K562 (cell line): ENCODE results near the gene HACL1. TPM values are rescaled to one million over a fixed set of nuclear protein-coding genes. Genes with fewer than 3 reads are reported as not detected.

ENCODE experiments used
- ARID1B ChIP-seq: fragments of 450-650 bp; IDR thresholded peaks from 2 replicates; pipeline ENCODE4 v1.6.1; 2016; ENCODE audit warnings: antibody characterized with exemption, mild to moderate bottlenecking, inconsistent platforms
- CREB3L1 ChIP-seq: fragments of 450-650 bp; IDR thresholded peaks from 2 replicates; pipeline ENCODE4 v1.6.1; 2014; ENCODE audit warnings: low read depth, mild to moderate bottlenecking, moderate library complexity, borderline replicate concordance
- EP400 ChIP-seq: fragments of 450-650 bp; IDR thresholded peaks from 2 replicates; pipeline ENCODE4 v1.6.1; 2017; ENCODE audit warnings: antibody characterized with exemption, mild to moderate bottlenecking, moderate library complexity
- ETV6 ChIP-seq, 3 experiments: fragments of 150-350 bp in 1 of 3; sonication (generic) in 1 of 3; formaldehyde crosslinking in 1 of 3; IDR thresholded peaks; 2 replicates each; pipeline versions ENCODE4 v1.6.1 to v1.8.0; 2014 to 2022; ENCODE audit warnings: borderline replicate concordance in 2 of 3, low read depth in 2 of 3, antibody characterized with exemption in 1 of 3, low read length in 1 of 3, mild to moderate bottlenecking in 1 of 3, missing genetic modification reagents in 1 of 3
- EWSR1 ChIP-seq: fragments of 450-650 bp; IDR thresholded peaks from 2 replicates; pipeline ENCODE4 v1.6.1; 2018; ENCODE audit warnings: borderline replicate concordance, mild to moderate bottlenecking, low read depth, moderate library complexity; ENCODE audit not compliant: partially characterized antibody
- FIP1L1 ChIP-seq: fragments of 200-400 bp; formaldehyde crosslinking; IDR thresholded peaks from 2 replicates; pipeline ENCODE4 v1.6.1; 2018; ENCODE audit warnings: mild to moderate bottlenecking, low read depth, low read length; ENCODE audit not compliant: poor library complexity, severe bottlenecking
- FOXK1 ChIP-seq: sonication (generic); formaldehyde crosslinking; IDR thresholded peaks from 2 replicates; pipeline ENCODE4 v1.8.0; 2022; ENCODE audit warnings: missing genetic modification reagents, mild to moderate bottlenecking, borderline replicate concordance
- HINFP ChIP-seq: fragments of 450-650 bp; conservative IDR thresholded peaks from 2 replicates; pipeline ENCODE4 v1.6.1; 2016; ENCODE audit warnings: missing genetic modification characterization, low read depth, mild to moderate bottlenecking, control low read depth, missing compliant biosample characterization
- IRF1 ChIP-seq: sonication (generic); formaldehyde crosslinking; IDR thresholded peaks from 2 replicates; pipeline ENCODE4 v1.8.0; 2022; ENCODE audit warnings: missing genetic modification reagents, mild to moderate bottlenecking, borderline replicate concordance
- KLF10 ChIP-seq: fragments of 250-450 bp; sonication (Bioruptor Pico); IDR thresholded peaks from 2 replicates; pipeline ENCODE4 v1.6.1; 2021; ENCODE audit warnings: matching md5 sums
- MYNN ChIP-seq, 2 experiments: sonication (generic); formaldehyde crosslinking in 1 of 2; IDR thresholded peaks; 2 replicates each; pipeline versions ENCODE4 v1.5.0 to v1.6.1; 2016 to 2020; ENCODE audit warnings: antibody characterized with exemption in 1 of 2, missing genetic modification reagents in 1 of 2
- NFRKB ChIP-seq: fragments of 450-650 bp; IDR thresholded peaks from 2 replicates; pipeline ENCODE4 v1.6.1; 2016; ENCODE audit warnings: low read depth
- RBM34 ChIP-seq: fragments of 200-400 bp; formaldehyde crosslinking; IDR thresholded peaks from 2 replicates; pipeline ENCODE4 v1.6.1; 2018; ENCODE audit warnings: low read length, borderline replicate concordance; ENCODE audit not compliant: insufficient read depth
- SAFB ChIP-seq: fragments of 200-400 bp; formaldehyde crosslinking; IDR thresholded peaks from 2 replicates; pipeline ENCODE4 v1.6.1; 2017; ENCODE audit warnings: low read depth, low read length, borderline replicate concordance
- SNIP1 ChIP-seq: fragments of 450-650 bp; IDR thresholded peaks from 2 replicates; pipeline ENCODE4 v1.7.1; 2017; ENCODE audit warnings: low read depth, mild to moderate bottlenecking
- TAF9B ChIP-seq: fragments of 450-650 bp; IDR thresholded peaks from 2 replicates; pipeline ENCODE4 v1.6.1; 2018; ENCODE audit warnings: mild to moderate bottlenecking; ENCODE audit not compliant: partially characterized antibody
- TCF3 ChIP-seq: sonication (generic); formaldehyde crosslinking; IDR thresholded peaks from 2 replicates; pipeline ENCODE4 v1.4.0; 2020; ENCODE audit warnings: mild to moderate bottlenecking, missing genetic modification reagents
- TEAD1 ChIP-seq, 2 experiments: fragments of 450-650 bp in 1 of 2; sonication (generic) in 1 of 2; formaldehyde crosslinking; IDR thresholded peaks; 2 replicates each; pipeline versions ENCODE4 v1.4.0 to v1.8.0; 2020 to 2022; ENCODE audit warnings: mild to moderate bottlenecking in 2 of 2, missing genetic modification reagents in 1 of 2
- XRCC3 ChIP-seq: fragments of 450-650 bp; IDR thresholded peaks from 2 replicates; pipeline ENCODE4 v1.6.1; 2017; ENCODE audit warnings: mild to moderate bottlenecking, moderate library complexity
- ZNF592 ChIP-seq: fragments of 450-650 bp; IDR thresholded peaks from 2 replicates; pipeline ENCODE4 v1.6.1; 2017; ENCODE audit warnings: antibody characterized with exemption, mild to moderate bottlenecking
- ZNF696 ChIP-seq: fragments of 250-450 bp; sonication (Bioruptor Pico); conservative IDR thresholded peaks from 2 replicates; pipeline ENCODE4 v1.4.0; 2020; ENCODE audit warnings: mild to moderate bottlenecking, moderate library complexity
- polyA plus RNA-seq, 8 experiments: library from polyadenylated mRNA; depleted of rRNA in 4 of 8; stranded (reverse) in 5 of 8; unstranded in 3 of 8; fragments of >200 nt; fragmentation: Nextera tagmentation in 2 of 8; fragmentation: Illumina TruSeq in 1 of 8; extraction: Ambion mirVana in 2 of 8; extraction: Trizol in 1 of 8; gene quantifications; 2 replicates each; pipeline versions ENCODE4 v1.2.1 to v1.2.3, GENCODE V29; 2011 to 2014; ENCODE audit warnings: inconsistent platforms in 1 of 8, missing spikeins in 1 of 8
- total RNA-seq, 7 experiments: library from RNA; depleted of rRNA in 6 of 7; stranded (reverse); fragments of >200 nt in 6 of 7; fragmentation: Illumina TruSeq in 2 of 7; extraction: Trizol in 2 of 7; gene quantifications; 2 replicates each; pipeline versions ENCODE4 v1.2.1 to v1.2.3, GENCODE V29; 2011 to 2021; ENCODE audit warnings: low replicate concordance in 1 of 7

Gene HACL1
- total and polyA plus RNA-seq, 9 of the 15 experiments (the other 6 are each of a cell fraction or from before 2014, with no cell fraction given), result 18.9 to 61.5 (median 30.5) TPM

GRCh38 chr3:15591928-15592327, 9.4 kb downstream of the HACL1 start (continued):
- TF ChIP-seq RBM34 (no peak), XRCC3 (no peak), TCF3 (CRISPR knock-in tag) (no peak), IRF1 (CRISPR knock-in tag) (no peak), EWSR1 (no peak), EP400 (peak; percentile 27; the same call in 1 of the 2 replicates), MYNN (IDR thresholded peaks at IDR 0.05) (no peak), MYNN (CRISPR knock-in tag; IDR thresholded peaks at IDR 0.05) (no peak), CREB3L1 (no peak), KLF10 (CRISPR knock-in tag) (no peak), TAF9B (no peak), ZNF696 (no peak), FIP1L1 (no peak), FOXK1 (CRISPR knock-in tag) (no peak), ARID1B (no peak), ZNF592 (no peak), ETV6 (IDR thresholded peaks at IDR 0.05; ENCODE audit: borderline replicate concordance in 1 of 2, low read depth in 2 of 2, low read length in 1 of 2) (no peak), ETV6 (CRISPR knock-in tag; IDR thresholded peaks at IDR 0.05; ENCODE audit: borderline replicate concordance) (no peak), SAFB (no peak), SNIP1 (no peak), NFRKB (no peak), TEAD1 (CRISPR knock-in tag; IDR thresholded peaks at IDR 0.05) (no peak), HINFP (tag) (no peak)
